GM19351 (cell line): ENCODE data around the gene OST4.

Experiments
- ATAC-seq: cut with Tn5 transposase; IDR thresholded peaks from one replicate; pipeline ENCODE4 v1.9.1; 2021; ENCODE audit warnings: mild to moderate bottlenecking, moderate library complexity; ENCODE audit not compliant: unreplicated experiment

The OST4 gene

DNA sequence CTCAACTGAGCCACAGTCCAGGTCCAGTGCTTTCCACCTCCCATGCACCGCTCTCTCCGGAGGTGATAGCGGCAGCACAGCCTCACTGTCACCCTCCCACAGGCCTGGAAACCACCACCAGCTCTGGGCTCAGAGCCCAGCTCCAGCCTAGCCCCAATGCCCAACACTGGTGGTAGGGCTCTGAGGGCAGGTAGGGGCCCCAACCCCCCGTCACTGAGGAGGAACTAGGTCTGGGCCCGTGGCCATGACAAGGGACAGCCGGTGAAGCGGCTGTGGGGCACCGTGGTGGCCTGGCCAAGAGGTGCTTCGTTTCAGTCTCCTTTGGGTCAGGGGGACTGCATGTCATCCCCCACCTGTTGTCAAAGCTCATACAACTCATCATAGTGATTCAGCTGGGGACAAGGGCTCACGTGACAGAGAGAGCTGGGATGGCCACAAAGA is 44.2 kb downstream of the OST4 start:
- no peak for ATAC-seq

- ATAC-seq = no peak
These were observed 45.3 kb downstream of the OST4 start for GRCh38 chr2:27025861-27026851.

DNA sequence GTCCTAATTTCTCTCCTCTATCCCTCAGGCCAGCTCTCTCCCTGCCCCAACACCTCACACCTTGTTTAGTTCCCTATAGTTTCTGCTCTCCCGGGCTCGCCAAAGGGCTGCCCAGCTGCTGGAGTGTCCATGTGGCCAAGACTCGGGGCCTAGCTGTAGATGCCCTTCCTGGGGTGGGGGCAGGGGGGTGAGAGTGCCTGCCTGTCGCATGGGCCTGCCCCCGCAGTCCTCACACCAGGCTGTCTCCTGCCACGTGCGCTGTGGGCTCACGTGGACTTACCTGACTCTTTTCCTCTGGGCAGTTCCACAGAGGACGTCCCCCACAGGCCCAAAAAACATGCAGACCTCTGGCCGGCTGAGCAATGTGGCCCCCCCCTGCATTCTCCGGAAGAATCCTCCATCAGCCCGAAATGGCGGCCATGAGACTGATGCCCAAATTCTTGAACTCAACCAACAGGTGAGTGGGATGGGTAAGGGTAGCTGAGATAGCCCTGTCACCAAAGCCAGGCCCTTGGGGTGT is 46.1 kb downstream of the OST4 start:
- no peak for ATAC-seq

- no peak for ATAC-seq
These were observed 46.6 kb downstream of the OST4 start for GRCh38 chr2:27024812-27025211.

DNA sequence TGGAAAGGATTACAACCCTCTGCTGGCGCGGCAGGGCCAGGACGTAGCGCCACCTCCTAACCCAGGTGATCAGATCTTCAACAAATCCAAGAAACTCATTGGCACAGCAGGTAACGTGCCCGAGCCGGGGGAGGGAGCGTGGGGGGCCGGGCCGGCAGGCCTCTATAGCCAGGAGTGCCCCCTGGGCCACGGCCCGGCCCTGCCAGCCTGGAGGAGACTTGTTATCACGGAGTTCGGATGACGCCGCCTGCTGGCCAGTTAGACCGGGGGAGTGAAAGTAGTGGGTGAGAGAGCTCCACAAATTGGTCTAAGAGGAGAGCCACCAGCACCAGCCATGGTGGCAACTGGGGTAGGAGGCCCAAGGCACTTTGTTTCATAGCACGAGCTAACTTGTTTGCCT is 47.3 kb downstream of the OST4 start:
- no peak for ATAC-seq

DNA sequence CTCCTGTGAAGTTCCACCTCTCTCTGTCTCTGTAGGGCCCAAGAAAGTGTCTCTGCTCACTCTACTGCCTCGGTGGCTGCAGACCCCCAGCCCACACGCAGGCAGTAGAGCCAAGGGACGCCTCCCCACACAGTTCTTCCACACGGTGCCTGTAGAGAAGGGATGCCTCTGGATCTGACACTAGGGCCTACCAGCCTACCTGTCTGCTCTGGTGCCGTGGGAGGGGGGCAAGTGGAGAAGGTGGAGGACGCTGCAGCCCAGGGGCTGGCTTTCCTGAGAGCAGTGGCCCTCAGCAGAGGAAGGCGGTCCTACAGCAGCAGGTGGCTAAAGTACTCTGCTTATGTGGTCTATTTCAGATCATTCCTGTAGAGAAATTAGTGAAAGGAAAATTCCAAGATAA is 47.7 kb downstream of the OST4 start:
- ATAC-seq = no peak

- ATAC-seq = no peak
These were observed 50.0 kb downstream of the OST4 start for GRCh38 chr2:27021253-27022049.
